HuH-7.5 (cell line): ENCODE data around the gene DMRT2.

Experiments
- DNase-seq: peaks from one replicate; pipeline ENCODE4 v3.0.0; 2011; ENCODE audit warnings: low spot score

DMRT2 gene

GRCh38 chr9:1096155-1096964, 46.2 kb downstream of the DMRT2 start:
- DNase-seq = no peak

GRCh38 chr9:1098551-1098950, 48.4 kb downstream of the DMRT2 start:
- no peak for DNase-seq

- no peak for DNase-seq
These were observed 50.0 kb downstream of the DMRT2 start for GRCh38 chr9:1100201-1100600.

- no peak for DNase-seq
These were observed 50.8 kb downstream of the DMRT2 start for GRCh38 chr9:1100945-1101344.

- no peak for DNase-seq
These were observed 51.9 kb downstream of the DMRT2 start for GRCh38 chr9:1101846-1102641.

- DNase-seq = no peak
These were observed 52.4 kb downstream of the DMRT2 start for GRCh38 chr9:1102642-1102970.
